HG03565 (cell line): ENCODE measurements around the gene CCDC78.
"Not testable (repeated sequence)": the region's sequence is repeated elsewhere in the genome, so short reads cannot be mapped to it uniquely, and the experiment has no call there.

Experiments used
- ATAC-seq: cut with Tn5 transposase; IDR thresholded peaks from one replicate; pipeline ENCODE4 v1.9.1; 2021; ENCODE audit warnings: mild to moderate bottlenecking, moderate library complexity; ENCODE audit not compliant: unreplicated experiment

Gene CCDC78

DNA sequence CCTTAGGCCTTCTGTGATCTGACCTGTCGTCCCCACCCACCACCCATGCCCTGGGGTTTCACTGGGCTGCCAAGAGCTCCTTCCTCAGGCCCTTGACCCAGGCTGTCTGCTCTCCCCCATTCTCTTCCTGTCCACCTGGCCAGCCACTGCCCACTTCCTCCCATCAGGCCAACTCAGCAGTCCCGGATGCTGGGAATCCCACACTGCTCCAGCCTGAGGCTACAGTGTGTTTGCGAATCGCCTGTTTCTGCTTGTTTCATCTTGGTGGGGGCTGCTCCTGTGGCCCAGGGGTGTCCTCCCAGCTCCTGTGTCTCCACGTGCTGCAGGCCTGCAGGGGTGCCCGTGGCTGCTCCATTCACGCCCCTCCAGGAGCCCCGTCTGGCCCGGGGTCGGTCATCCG lies 12.2 kb downstream of the CCDC78 start:
- ATAC-seq: no peak

DNA sequence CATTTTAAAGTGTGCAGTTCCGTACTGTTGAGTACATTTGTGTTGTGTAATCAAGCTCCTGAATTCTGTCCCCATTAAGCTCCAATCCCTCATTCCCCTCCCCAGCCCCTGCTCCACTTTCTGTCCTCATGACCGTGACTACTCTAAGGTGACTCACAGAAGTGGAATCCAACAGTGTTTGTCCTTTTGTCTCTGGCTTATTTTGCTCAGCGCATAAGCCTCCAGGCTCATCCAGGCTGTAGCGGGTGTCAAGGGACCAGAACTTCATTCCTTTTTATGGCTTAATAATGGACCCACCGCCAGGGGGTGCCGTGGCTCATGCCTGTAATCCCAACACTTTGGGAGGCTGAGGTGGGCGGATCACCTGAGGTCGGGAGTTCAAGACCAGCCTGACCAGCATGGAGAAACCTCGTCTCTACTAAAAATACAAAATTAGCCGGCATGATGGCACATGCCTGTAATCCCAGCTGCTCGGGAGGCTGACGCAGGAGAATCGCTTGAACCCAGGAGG lies 13.4 kb downstream of the CCDC78 start:
- ATAC-seq: not testable (repeated sequence)

DNA sequence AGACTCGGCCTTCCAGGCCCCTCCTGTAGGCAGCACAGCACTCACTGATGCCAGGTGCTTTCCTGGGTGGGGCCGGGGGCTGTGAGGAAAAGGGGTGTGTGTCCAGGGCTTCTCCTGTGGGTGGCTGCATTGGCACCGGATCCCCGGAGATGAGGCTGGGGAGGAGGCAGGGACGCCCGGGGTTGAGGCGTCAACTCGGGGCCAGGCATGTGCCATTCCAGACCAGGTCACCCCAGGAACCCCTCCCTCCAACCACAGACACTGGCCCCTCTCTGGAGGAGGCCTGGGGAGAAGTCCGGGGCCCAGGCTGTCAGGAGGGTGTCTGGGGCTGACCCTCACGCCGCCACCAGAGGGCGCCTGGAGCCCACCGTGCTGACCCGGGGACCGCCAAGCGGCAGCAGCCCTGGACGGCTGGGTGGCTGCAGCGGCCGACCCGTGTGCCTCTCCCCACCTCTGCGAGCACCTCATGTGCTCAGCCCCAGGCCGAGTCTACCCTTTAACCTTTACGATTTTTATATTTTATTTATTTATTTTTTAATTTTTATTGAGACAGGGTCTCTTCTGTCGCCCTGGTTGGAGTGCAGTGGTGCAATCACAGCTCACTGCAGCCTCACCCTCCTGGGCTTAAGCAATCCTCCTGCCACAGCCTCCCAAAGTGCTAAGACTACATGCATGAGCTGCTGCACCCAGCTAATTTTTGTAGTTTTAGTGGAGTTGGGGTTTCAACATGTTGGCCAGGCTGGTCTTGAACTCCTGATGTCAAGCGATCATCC lies 14.5 kb downstream of the CCDC78 start:
- no peak for ATAC-seq

DNA sequence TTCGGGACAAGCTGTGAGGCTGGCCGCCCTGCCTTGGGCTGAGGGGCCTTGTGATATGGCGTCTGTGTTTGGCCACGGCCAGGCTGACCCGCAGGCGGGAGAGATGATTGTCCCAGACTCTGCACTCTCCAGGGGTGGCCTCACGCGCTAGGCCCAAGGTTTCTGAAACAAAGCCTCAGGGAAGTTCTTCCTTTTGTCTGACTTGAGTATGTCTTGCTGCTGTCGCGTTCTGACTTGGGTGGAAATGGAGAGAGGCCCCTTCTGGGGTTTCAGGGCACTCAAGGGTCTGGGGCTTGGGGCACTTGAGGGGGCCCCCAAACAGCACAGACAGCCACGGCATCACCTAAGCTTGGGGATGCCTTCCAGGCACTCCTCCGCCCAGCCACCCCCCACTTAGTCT lies 15.2 kb downstream of the CCDC78 start:
- no peak for ATAC-seq

DNA sequence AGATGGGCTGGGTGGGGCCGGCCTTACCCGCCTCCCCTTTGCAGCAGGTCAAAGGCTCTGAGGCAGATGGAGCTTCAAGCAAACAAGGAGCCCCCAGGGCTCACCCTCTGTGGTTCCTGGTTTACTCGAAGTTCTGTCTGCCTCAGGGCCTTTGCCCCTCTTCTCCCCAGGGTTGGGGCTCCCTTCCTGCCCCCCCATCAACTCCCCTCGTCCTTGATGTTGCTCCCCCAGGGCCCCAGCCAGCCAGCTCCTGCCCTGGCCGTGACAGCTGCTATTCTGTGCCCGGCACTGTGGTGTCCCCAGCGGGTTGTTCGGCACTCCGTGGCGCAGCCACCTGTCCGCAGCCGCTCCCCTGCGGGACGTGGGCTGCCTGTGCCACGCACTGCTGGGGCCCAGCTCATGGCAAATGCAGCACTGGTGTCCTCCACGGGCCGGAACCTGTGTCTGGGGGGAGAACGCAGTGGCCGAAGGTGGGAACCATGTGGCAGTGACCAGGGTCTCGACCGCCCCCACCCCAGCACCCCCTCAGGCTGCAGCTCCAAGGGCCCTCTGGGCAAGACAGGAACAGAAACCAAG lies 15.7 kb downstream of the CCDC78 start:
- no peak for ATAC-seq

DNA sequence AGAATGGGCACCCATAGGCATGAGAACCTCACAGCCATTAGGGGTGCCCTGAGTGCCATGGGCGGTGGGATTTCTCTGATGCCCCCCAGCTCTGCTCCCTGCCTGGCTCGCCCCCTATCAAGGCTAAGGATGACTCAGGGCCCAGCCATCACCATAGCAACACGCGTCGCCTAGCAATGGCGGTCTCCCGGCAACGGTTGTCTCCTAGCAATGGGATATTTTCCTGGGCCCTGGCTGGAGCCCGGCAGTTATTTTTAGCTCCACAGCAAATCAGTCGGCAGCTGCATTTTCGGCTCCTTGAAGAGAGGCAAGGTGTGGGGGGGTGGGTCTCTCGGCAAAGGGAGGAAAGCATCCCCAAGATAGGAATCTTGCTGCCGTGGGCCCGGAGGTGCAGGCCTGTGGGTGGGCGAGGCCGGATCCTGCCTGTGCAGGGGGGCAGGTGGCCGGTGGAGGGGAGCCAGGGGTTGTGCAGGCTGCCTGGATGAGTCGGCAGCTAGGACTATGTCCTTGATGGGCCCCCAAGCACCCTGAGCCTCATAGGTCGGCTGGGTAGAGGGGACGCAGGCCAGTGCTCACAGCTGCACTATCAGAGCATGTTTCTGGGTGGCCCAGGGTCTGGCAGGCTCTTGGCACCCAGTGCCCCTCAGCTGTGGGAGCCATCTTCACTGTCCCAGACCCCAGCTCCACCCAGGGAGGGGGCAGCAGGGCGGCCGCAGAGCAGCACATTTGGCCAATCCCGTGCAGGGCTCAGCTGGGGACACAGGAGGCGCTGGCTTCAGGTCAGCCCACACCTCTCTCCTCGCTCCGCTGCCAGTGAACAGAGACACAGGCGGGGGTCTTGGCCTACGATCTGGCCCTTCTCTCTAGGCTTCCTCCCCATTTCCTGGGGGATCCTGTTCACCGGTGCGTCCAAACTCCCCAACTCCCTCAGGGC lies 16.4 kb downstream of the CCDC78 start:
- no peak for ATAC-seq

DNA sequence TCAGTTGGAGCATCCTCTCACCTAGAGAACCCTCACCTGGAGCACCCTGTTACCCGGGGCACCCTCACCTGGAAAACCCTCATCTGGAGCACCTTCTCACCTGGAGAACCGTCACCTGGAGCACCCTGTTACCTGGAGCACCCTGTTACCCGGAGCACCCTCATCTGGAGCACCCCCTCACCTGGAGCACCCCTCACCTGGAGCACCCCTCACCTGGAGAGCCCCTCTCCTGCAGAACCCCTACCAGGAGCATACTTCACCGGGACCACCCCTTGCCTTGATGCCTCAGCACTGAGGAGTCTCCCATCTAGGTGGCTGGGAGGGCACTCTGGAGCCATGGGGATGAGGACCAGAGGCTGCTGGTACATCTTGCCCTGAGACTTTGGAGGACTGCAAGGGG lies 17.3 kb downstream of the CCDC78 start:
- ATAC-seq: no peak

DNA sequence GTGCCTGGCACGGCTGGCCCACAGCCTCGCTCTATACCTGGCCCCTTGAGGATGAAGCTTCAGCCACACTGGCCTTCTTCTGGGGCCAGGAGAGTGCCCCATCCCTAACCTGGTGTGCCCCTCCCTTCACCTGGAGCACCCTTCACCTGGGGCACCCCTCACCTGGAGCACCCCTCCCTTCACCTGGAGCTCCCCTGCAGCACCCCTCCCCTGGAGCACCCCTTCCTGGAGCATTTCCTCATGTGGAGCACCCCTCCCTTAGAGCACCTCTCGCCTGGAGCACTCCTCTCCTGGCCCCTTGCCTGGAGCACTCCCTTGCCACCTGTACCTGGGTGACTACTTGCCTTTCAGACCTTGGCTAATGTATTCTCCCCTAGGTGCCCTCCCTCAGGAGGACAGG lies 18.2 kb downstream of the CCDC78 start:
- no peak for ATAC-seq

DNA sequence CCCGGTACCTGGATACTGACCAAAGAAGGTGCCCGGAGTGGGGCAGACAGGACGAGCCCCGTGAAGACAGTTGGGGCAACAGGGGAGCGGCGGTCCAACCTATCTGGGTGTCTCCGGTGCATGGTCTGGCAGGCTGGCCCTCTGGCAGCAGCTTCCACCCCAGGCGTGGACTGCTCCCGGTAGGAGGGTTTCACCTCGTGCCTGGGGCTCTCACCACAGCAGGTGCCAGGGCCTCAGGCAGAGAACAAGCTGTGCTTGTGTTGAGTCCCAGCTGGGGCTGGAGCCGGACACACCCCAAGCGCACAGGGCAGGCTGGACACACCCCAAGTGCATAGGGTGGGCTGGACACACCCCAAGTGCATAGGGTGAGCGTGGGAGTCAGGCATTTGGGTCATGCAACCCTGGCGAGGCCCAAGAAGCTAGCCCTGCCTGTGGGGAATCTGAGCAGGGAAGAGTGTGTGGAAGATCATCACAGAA lies 19.1 kb downstream of the CCDC78 start:
- ATAC-seq: no peak

DNA sequence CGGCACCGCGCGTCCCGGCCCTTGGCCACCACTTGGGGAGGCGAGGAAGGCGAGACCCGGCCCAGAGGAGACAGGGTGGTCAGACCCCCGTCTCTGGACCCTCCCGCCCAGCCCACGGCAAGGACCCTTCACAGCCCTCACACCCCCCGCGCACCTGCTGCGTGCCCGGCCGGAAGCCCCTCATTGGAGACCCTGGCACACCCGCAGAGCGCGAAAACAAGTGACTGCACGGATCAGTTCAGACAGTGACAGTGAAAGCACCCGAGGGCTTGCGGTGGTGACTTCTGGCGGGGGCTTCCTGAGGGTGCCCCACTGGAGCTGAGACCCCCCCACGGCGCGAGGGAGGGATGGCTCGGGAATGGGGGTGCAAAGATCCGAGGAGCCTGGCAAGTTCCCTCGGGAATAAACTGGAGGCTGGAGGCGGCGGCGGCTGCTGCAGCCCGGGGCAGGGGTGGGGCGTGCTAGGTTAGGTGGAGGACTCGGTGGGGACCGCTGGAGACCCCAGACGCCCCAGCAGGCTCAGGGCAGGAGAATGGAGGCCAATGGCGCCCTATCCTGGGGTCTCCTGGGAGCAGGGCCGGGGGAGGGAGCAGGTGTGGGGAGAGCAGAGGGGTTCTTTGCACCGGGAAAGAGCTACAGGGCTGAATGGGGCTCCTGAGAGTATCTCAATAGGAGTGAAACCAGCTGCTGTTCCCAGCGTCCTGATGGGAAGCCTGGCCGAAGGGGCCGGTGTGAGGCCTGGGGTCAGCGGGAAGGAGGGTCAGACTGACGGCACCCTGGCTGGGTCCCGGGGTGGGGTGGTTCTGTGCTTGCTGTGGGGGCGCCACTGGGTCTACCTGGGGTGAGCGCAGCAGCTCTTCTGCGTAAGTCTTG lies 19.8 kb downstream of the CCDC78 start:
- no peak for ATAC-seq

DNA sequence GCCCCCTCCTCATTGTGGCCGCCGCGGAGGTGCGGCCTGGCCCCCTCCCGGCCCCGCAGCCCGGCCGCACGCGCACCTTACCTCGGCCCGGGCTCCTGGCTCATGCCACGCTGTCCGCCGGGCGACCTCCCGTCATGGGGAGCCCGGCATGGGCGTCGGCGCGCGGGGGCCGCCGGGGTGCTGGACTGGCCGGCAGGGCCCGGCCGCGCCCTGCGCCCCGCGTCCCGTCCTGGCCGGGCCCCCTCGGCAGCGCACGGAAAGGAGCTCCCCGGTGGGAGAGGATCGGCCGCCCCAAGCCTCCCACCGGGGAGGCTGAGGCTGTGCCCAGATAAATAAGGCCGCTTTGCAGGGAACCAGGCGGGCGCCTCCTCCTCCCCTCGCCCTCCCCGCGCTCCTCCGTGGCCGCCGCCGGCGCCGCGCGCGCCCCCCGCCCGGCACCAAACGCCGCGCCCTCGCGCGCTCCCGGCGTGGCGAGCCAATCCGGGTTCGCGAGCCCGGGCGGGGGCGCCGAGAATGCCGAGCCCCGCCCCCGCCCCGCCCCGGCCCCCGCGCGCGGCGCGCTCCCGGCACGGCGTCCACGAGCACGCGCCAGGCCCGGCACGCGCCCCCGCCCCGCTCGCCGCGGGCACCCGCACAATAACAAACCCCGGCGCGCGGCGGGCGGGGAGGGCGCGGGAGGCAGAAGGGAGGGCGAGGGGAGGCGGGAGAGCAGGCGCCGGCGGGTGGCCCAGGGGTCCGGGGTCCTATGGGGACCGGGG lies 20.6 kb downstream of the CCDC78 start, which contains the start of gene FBXL16:
Gene FBXL16 (minus strand): TSS at position 371 of the 758 bp plus-strand sequence. CDS start 8,396 bp downstream, outside the sequence.
- ATAC-seq: no peak

DNA sequence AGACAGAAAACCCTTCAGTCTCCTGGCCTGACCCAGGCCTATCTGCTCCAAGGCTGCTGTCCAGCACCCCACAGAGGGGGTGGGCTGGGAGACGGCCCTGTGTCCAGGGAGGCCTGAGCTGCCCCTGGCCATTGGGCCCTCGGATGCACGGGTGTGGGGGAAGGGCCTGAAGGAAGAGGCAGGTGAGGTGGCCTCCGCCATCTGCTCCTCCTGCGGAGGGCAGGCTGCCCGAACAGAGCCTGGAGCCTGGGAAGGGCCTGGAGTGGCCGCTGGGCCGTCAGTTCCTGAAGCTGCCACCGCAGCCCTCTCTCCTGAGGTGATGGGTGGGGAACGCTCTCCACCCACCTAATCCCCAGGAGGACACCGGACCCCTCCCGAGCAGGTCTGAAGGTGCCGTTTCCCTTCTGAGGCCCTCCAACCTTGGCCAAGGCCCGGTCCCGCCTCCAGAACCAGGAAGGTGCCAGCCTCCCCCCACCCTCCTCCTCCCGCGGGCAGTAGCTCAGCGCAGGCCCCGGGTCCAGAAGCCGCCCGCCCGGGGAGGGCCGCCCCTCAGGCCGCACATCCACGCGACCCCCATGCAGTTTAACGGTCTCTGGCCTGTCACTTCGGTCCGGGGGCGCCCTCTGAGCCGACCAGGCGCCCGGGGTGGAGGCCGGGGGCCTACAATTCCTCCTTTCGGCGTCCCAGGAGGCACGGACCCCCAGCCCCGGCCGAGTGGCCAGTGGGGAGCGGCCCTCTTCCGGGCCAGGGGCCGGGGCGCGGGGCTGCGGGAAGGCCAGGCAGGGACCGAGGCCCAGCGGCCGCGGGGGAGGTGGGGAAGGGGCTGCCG lies 21.5 kb downstream of the CCDC78 start:
- ATAC-seq: no peak

DNA sequence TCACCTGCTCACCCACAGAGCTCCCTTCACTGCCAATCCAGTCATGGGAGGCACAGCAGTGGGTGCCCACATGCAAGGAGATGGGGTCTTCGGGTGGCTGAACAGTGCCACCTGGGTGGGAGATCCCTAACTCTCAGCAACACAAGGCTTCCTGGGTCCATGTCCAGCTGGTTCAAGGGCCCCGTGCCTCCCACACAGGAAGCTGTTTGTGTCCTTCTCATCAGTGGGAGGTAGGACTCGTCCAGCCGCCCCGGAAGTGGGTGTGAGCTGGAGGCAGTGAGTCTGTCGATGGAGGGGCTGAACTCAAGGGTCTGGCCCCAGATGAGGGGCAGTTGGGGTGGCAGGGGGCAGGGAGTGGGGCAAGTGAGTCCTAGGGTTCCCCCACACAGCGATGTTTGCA lies 22.2 kb downstream of the CCDC78 start:
- no peak for ATAC-seq

DNA sequence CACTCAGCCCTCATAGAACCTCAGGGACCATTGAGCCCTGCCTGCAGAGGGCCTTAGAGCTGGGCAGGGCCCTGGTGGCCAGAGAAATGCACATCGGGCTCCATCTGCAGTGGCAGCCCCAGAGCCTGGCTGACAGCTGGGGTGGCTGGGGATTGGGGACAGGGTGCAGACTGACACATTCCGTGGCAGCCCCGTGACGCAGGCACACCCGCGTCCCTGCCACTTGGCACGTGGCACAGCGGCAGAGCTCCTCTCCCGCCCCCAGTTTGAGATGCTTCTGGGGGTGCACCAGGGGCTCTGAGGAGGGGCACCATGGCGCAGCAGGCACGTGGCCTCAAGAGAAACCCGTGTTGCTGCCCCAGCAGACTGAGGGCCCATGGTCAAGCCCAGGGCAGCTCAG lies 22.8 kb downstream of the CCDC78 start:
- no peak for ATAC-seq

DNA sequence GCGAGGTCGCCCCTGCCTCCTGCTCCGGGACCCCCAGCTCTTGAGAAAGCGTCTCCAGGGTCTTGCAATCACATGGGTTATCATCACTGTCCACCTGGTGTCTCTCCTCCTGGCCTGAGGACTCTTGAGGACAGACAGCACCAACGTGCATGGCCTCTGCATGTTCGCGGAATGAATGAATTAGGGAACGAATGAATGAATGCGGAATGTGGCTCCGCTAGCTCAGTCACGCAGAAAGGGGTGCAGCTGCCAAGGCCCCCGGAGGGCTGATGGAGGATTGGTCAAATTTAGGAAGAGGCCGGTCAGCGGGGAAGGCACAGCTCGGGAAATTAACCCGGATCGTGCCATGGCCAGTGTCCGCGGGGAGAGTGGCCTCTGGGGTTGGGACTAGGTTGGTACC lies 23.9 kb downstream of the CCDC78 start:
- no peak for ATAC-seq

DNA sequence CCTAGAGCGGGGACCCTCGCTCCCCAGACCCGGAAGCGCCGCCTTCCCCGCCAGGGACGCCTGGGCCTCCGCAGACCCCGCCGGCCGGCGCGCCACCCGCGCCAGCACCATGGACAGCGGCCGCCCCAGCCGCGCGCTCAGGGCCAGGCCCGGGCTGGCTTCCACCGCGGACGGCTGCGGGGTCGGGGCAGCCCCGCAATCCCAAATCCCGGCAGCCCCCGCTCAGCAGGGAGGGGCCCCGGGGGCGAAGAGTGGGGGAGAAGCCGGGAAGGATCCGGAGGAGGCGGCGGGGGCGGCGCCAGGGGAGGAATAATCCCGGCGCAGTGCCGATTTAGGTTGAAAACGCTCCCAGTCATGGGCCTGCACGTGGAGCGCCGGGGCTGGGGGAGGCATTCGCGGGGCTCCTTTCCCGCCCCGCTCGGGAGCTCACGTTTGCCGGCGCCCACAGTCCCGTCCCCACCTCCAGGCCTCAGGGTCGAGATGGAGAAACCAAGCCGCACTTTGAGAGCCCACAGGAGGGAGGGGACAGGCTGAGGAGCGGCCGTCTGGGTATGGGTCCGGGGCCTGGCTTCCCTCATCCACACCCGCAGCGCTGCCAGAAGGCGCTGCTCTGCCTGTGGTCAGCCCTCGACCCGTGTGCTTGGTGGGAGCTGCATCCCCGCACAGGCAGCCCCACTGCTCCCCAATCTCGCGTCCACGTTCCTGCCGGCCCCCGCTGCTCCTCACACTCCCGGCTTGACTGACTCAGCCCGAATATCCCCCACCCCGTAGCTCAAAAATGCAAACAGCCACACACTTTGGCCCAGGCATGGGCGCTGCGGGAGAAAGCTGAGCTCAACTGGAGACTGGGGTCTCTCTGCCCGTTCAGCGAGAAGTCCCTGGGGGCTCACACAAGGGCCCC lies 25.3 kb downstream of the CCDC78 start:
- no peak for ATAC-seq

DNA sequence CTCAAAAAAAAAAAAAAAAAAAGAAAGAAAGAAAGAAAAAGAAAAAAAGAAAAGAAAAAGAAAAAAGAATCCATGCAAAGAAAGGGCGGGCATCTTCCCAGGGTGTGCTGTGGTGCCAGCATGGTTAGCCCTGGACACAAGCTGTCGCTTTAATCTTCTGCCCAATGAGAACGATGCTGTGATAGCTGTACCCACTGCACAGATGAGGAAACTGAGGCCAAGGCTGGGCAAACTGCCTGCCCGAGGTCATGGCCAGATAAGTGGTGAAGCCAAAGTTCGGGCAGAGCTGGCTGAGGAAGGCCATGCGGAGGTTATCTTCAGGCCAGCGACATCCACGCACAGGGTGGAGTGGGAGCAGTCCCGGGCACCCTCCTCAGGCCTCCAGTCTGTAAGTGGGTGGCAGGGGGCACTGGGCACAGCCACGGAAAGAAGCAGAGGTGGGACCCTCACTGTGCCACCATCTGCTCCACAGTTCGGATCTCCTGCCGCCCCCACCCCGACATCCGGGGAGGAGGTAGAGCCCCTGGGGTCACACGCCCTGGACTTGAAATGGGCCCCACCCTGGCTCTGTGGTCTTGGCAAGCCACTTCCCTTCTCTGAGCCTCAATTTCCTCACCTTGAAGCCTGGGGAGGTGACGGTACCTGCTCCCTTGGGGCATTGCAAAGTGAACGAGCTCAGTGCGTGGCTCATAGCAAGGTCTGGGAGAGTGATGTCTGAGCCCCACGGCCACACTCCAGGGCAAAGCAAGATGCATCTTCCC lies 27.2 kb downstream of the CCDC78 start:
- ATAC-seq: no peak
